HL-60 (cell line): ENCODE data around the gene NUP43.

Experiments
- GABPA ChIP-seq: IDR thresholded peaks from 2 replicates; pipeline ENCODE4 v1.6.1; 2012; ENCODE audit warnings: low read depth
- POLR2AphosphoS5 ChIP-seq: IDR thresholded peaks from 2 replicates; pipeline ENCODE4 v1.6.1; 2012; ENCODE audit warnings: low read depth
- TF ChIP-seq, protein P1 (sequence below): IDR thresholded peaks from one replicate; pipeline ENCODE4 v1.5.1; 2011; ENCODE audit warnings: low read length, control low read depth, inconsistent platforms; ENCODE audit not compliant: insufficient read depth
- TF ChIP-seq, protein P2 (sequence below): IDR thresholded peaks from 2 replicates; pipeline ENCODE4 v1.6.1; 2012; ENCODE audit warnings: low read depth; ENCODE audit not compliant: insufficient replicate concordance

- TF ChIP-seq, protein P1, sequence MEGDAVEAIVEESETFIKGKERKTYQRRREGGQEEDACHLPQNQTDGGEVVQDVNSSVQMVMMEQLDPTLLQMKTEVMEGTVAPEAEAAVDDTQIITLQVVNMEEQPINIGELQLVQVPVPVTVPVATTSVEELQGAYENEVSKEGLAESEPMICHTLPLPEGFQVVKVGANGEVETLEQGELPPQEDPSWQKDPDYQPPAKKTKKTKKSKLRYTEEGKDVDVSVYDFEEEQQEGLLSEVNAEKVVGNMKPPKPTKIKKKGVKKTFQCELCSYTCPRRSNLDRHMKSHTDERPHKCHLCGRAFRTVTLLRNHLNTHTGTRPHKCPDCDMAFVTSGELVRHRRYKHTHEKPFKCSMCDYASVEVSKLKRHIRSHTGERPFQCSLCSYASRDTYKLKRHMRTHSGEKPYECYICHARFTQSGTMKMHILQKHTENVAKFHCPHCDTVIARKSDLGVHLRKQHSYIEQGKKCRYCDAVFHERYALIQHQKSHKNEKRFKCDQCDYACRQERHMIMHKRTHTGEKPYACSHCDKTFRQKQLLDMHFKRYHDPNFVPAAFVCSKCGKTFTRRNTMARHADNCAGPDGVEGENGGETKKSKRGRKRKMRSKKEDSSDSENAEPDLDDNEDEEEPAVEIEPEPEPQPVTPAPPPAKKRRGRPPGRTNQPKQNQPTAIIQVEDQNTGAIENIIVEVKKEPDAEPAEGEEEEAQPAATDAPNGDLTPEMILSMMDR: no peak
- TF ChIP-seq POLR2AphosphoS5 (no peak; the same call in 1 of the 2 replicates), GABPA (no peak)
- TF ChIP-seq, protein P2, sequence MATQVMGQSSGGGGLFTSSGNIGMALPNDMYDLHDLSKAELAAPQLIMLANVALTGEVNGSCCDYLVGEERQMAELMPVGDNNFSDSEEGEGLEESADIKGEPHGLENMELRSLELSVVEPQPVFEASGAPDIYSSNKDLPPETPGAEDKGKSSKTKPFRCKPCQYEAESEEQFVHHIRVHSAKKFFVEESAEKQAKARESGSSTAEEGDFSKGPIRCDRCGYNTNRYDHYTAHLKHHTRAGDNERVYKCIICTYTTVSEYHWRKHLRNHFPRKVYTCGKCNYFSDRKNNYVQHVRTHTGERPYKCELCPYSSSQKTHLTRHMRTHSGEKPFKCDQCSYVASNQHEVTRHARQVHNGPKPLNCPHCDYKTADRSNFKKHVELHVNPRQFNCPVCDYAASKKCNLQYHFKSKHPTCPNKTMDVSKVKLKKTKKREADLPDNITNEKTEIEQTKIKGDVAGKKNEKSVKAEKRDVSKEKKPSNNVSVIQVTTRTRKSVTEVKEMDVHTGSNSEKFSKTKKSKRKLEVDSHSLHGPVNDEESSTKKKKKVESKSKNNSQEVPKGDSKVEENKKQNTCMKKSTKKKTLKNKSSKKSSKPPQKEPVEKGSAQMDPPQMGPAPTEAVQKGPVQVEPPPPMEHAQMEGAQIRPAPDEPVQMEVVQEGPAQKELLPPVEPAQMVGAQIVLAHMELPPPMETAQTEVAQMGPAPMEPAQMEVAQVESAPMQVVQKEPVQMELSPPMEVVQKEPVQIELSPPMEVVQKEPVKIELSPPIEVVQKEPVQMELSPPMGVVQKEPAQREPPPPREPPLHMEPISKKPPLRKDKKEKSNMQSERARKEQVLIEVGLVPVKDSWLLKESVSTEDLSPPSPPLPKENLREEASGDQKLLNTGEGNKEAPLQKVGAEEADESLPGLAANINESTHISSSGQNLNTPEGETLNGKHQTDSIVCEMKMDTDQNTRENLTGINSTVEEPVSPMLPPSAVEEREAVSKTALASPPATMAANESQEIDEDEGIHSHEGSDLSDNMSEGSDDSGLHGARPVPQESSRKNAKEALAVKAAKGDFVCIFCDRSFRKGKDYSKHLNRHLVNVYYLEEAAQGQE: peak; percentile 38
These were observed 18.4 kb downstream of the NUP43 start for GRCh38 chr6:149727793-149728498.
